Hepatocyte (in vitro differentiated cells): ENCODE measurements around the gene CSMD2.

Experiments
- CTCF ChIP-seq: fragments of 200-600 bp; sonication (generic); IDR thresholded peaks from 2 replicates; pipeline ENCODE4 v1.5.1; 2016; ENCODE audit warnings: antibody characterized with exemption, mild to moderate bottlenecking; ENCODE audit not compliant: poor library complexity
- EZH2 ChIP-seq: fragments of 200-600 bp; sonication (generic); IDR thresholded peaks from 2 replicates; pipeline ENCODE4 v1.6.1; 2016; ENCODE audit warnings: antibody characterized with exemption, mild to moderate bottlenecking, borderline replicate concordance
- EZH2phosphoT487 ChIP-seq: fragments of 200-600 bp; sonication (generic); IDR thresholded peaks from one replicate; pipeline ENCODE4 v1.6.1; 2018; ENCODE audit warnings: antibody characterized with exemption, mild to moderate bottlenecking, low read depth, moderate library complexity; ENCODE audit not compliant: unreplicated experiment, severe bottlenecking

GRCh38 chr1:33988161-33988560 lies 176.9 kb downstream of the CSMD2 start:
- TF ChIP-seq CTCF (no peak), EZH2phosphoT487 (no peak), EZH2 (no peak)
